K562 (cell line): Measurements from ENCODE around the gene NCCRP1. TPM values are rescaled to one million over a fixed set of nuclear protein-coding genes. Genes with fewer than 3 reads are reported as not detected.

Source experiments
- ATAC-seq: fragments of 200-7000 bp; cut with Tn5 transposase; 3 replicates; pipeline ENCODE4 v1.9.1; 2020; ENCODE audit warnings: moderate library complexity
- BruUV-seq: library from RNA; stranded (reverse); fragments of 400-500 nt; replicated peaks from 2 replicates; lab custom pipeline; 2021; lab: Mats Ljungman, UMichigan
- CTCF ChIA-PET: fragments of 300-600 bp; formaldehyde crosslinking; extraction: SDS; loops from one replicate; lab custom pipeline; 2021; ENCODE audit warnings: low intra/inter-chr PET ratio; lab: Yijun Ruan, JAX
- POLR2A ChIA-PET: fragments of 300-600, 350-650 bp; sonication (Branson Sonifier 250); formaldehyde crosslinking; extraction: SDS; loops from one replicate; lab custom pipeline; 2021; ENCODE audit warnings: antibody characterized with exemption, inconsistent platforms; lab: Yijun Ruan, JAX
- DNase-seq, 4 experiments: peaks; one replicate each; pipeline versions ENCODE4 v3.0.0 to v3.0.0-alpha.2; 2011 to 2018; ENCODE audit warnings: low spot score in 3 of 4, mixed read lengths in 3 of 4; ENCODE audit errors: extremely low read depth in 1 of 4
- FAIRE-seq: peaks from 2 replicates; lab custom pipeline; 2011; peaks lifted over from hg19 to GRCh38; lab: Jason Lieb, UNC
- H2AFZ ChIP-seq: 2 replicates; pipeline ENCODE4 v1.6.0; 2011; ENCODE audit warnings: low read depth, low read length, control low read depth, inconsistent platforms
- H3K27ac ChIP-seq: fragments of 200-600 bp; 3 replicates; pipeline ENCODE4 v1.8.0; 2011; ENCODE audit warnings: low read depth, mild to moderate bottlenecking, control low read depth, inconsistent platforms, low read length, moderate library complexity, mixed read lengths; ENCODE audit errors: extremely low read depth
- H3K27me3 ChIP-seq, 2 experiments: fragments of 300-600 bp in 1 of 2; 2 replicates in 1 of 2; 3 replicates in 1 of 2; pipeline versions ENCODE4 v1.6.0 to v1.8.0; 2011; ENCODE audit warnings: inconsistent platforms in 2 of 2, low read length in 2 of 2, mild to moderate bottlenecking in 1 of 2, mixed read lengths in 1 of 2, moderate library complexity in 1 of 2; ENCODE audit not compliant: control insufficient read depth in 2 of 2, insufficient read depth in 2 of 2
- H3K36me3 ChIP-seq: fragments of 300-600 bp; 3 replicates; pipeline ENCODE4 v1.8.0; 2011; ENCODE audit warnings: mild to moderate bottlenecking, low read length, inconsistent platforms; ENCODE audit not compliant: control insufficient read depth, insufficient read depth
- H3K4me1 ChIP-seq, 2 experiments: fragments of 200-600 bp in 1 of 2; replicated peaks in 1 of 2; 2 replicates in 1 of 2; 3 replicates in 1 of 2; pipeline versions ENCODE4 v1.5.1 to v1.8.0; 2011; ENCODE audit warnings: inconsistent platforms in 2 of 2, low read length in 2 of 2, mild to moderate bottlenecking in 1 of 2, mixed read lengths in 1 of 2, moderate library complexity in 1 of 2; ENCODE audit not compliant: control insufficient read depth in 2 of 2, insufficient read depth in 2 of 2
- H3K4me2 ChIP-seq: 2 replicates; pipeline ENCODE4 v1.6.1; 2011; ENCODE audit warnings: low read length, control low read depth, inconsistent platforms, mixed read lengths; ENCODE audit not compliant: insufficient read depth
- H3K4me3 ChIP-seq: fragments of 200-600 bp; sonication (generic), shearing (Covaris generic); 2 replicates; pipeline ENCODE4 v1.5.1; 2016; ENCODE audit warnings: control low read depth, inconsistent platforms
- H3K79me2 ChIP-seq: fragments of 200-600 bp; 3 replicates; pipeline ENCODE4 v1.8.0; 2011; ENCODE audit warnings: low read length, inconsistent platforms; ENCODE audit not compliant: control insufficient read depth, insufficient read depth
- H3K9ac ChIP-seq, 2 experiments: 2 replicates each; pipeline versions ENCODE4 v1.6.0 to v1.6.1; 2011; ENCODE audit warnings: low read depth in 2 of 2, low read length in 2 of 2, control low read depth in 1 of 2, inconsistent platforms in 1 of 2, mild to moderate bottlenecking in 1 of 2, mixed read lengths in 1 of 2; ENCODE audit not compliant: insufficient read depth in 1 of 2
- H3K9me1 ChIP-seq: one replicate; pipeline ENCODE4 v1.6.0; 2011; ENCODE audit warnings: inconsistent platforms, mild to moderate bottlenecking, low read length, moderate library complexity; ENCODE audit not compliant: control insufficient read depth, insufficient read depth
- H3K9me3 ChIP-seq: replicated peaks from 2 replicates; pipeline ENCODE4 v1.5.1; 2011; ENCODE audit warnings: low read depth, low read length, inconsistent platforms; ENCODE audit not compliant: control insufficient read depth, insufficient read depth
- H4K20me1 ChIP-seq: replicated peaks from 2 replicates; pipeline ENCODE4 v1.6.1; 2011; ENCODE audit warnings: low read length, inconsistent platforms, mixed read lengths; ENCODE audit not compliant: control insufficient read depth, insufficient read depth
- BCOR ChIP-seq: fragments of 450-650 bp; IDR thresholded peaks from 2 replicates; pipeline ENCODE4 v1.6.1; 2016
- HDAC2 ChIP-seq: fragments of 450-650 bp; IDR thresholded peaks from 2 replicates; pipeline ENCODE4 v1.6.1; 2016; ENCODE audit warnings: mild to moderate bottlenecking
- HDAC6 ChIP-seq: IDR thresholded peaks from 2 replicates; pipeline ENCODE4 v1.6.1; 2012; ENCODE audit warnings: low read depth, mild to moderate bottlenecking, control low read depth, inconsistent platforms, low read length, moderate library complexity
- KAT2B ChIP-seq: IDR thresholded peaks from one replicate; pipeline ENCODE4 v1.6.1; 2012; ENCODE audit warnings: low read depth, mild to moderate bottlenecking, control low read depth, inconsistent platforms, low read length, moderate library complexity
- KDM1A ChIP-seq, 2 experiments: fragments of 450-650 bp; IDR thresholded peaks; 2 replicates each; pipeline ENCODE4 v1.6.1; 2016; ENCODE audit warnings: mild to moderate bottlenecking in 2 of 2
- MITF ChIP-seq: IDR thresholded peaks from 2 replicates; pipeline ENCODE4 v1.6.1; 2014; ENCODE audit warnings: antibody characterized with exemption
- RBM25 ChIP-seq: fragments of 200-400 bp; formaldehyde crosslinking; IDR thresholded peaks from 2 replicates; pipeline ENCODE4 v1.6.1; 2018; ENCODE audit warnings: low read length, low read depth, moderate library complexity; ENCODE audit not compliant: severe bottlenecking
- SMAD2 ChIP-seq: fragments of 150-350 bp; IDR thresholded peaks from 2 replicates; pipeline ENCODE4 v1.6.1; 2014; ENCODE audit warnings: low read depth, mild to moderate bottlenecking, low read length
- ZFP36 ChIP-seq: fragments of 150-350 bp; IDR thresholded peaks from 2 replicates; pipeline ENCODE4 v1.6.1; 2018; ENCODE audit warnings: low read length, low read depth; ENCODE audit not compliant: partially characterized antibody
- ZNF184 ChIP-seq: sonication (generic); formaldehyde crosslinking; IDR thresholded peaks from 2 replicates; pipeline ENCODE4 v1.5.0; 2020; ENCODE audit warnings: missing genetic modification reagents
- WGBS: fragments of 100-300 bp; shearing (Covaris generic); methylation state at CpG from one replicate; pipeline ENCODE4 v1.1.6; 2016; ENCODE audit warnings: low coverage, mixed read lengths; ENCODE audit not compliant: insufficient coverage; ENCODE audit errors: missing lambda C conversion rate; 5-methylcytosine and 5-hydroxymethylcytosine counted together
- in situ Hi-C: fragments of 300-500 bp; cut with MboI; formaldehyde crosslinking; loops from 4 replicates; pipeline ENCODE4 v1.15.0; 2018; ENCODE audit warnings: inconsistent platforms, mixed read lengths
- intact Hi-C: fragments of 100-400 bp; cut with micrococcal nuclease; formaldehyde crosslinking; loops from 2 replicates; pipeline ENCODE4 v1.14.2; 2022
- polyA plus RNA-seq, 8 experiments: library from polyadenylated mRNA; depleted of rRNA in 4 of 8; stranded (reverse) in 5 of 8; unstranded in 3 of 8; fragments of >200 nt; fragmentation: Nextera tagmentation in 2 of 8; fragmentation: Illumina TruSeq in 1 of 8; extraction: Ambion mirVana in 2 of 8; extraction: Trizol in 1 of 8; gene quantifications; 2 replicates each; pipeline versions ENCODE4 v1.2.1 to v1.2.3, GENCODE V29; 2011 to 2014; ENCODE audit warnings: inconsistent platforms in 1 of 8, missing spikeins in 1 of 8
- total RNA-seq, 7 experiments: library from RNA; depleted of rRNA in 6 of 7; stranded (reverse); fragments of >200 nt in 6 of 7; fragmentation: Illumina TruSeq in 2 of 7; extraction: Trizol in 2 of 7; gene quantifications; 2 replicates each; pipeline versions ENCODE4 v1.2.1 to v1.2.3, GENCODE V29; 2011 to 2021; ENCODE audit warnings: low replicate concordance in 1 of 7
- TF ChIP-seq, protein P1 (sequence below), 2 experiments: fragments of 450-650 bp in 1 of 2; sonication (generic) in 1 of 2; formaldehyde crosslinking in 1 of 2; IDR thresholded peaks in 1 of 2; conservative IDR thresholded peaks in 1 of 2; 2 replicates each; pipeline versions ENCODE4 v1.6.1 to v1.8.1; 2016 to 2023; ENCODE audit warnings: mild to moderate bottlenecking in 2 of 2, moderate library complexity in 2 of 2, inconsistent platforms in 1 of 2, missing genetic modification reagents in 1 of 2

The NCCRP1 gene
- total and polyA plus RNA-seq, 9 of the 15 experiments (the other 6 are each of a cell fraction or from before 2014, with no cell fraction given) = 0.05 TPM; not detected in 8

DNA sequence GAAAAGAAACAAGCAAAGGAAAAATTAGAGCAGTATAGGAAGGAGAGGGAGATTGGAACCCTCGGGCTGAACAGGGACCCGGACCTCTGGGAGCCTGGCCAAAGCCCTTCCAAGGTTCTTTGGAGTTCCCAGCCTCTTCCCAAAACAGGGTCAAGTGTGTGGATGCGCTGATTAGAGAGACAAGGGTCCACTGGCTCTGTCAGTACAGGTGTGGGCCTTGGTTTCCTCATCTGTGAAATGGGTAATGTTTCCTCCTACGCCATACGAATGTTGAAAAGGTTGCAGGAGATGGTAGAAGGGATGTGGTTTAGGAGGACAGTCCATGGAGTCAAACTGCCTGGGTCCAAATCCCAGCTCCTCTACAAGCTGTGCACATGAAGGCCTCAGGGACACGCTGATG, 9.4 kb downstream of the NCCRP1 start:
- no peaks in the 10 kb centered on the region for H3K9me1 ChIP-seq
- H3K27me3 ChIP-seq = no peaks in the 10 kb centered on the region
- 75% methylated on average over 5 of the region's 6 CpGs for WGBS
- peaks cover 24 to 39% of the 10 kb centered on the region in 2 experiments for H3K4me1 ChIP-seq
- no peaks in the 10 kb centered on the region for H3K36me3 ChIP-seq
- intact Hi-C loops = loop anchor here (5.0 kb wide), 1 partner anchor 84 kb away; no protein-coding TSS in a partner anchor
- no peaks in the 10 kb centered on the region; the same call in 1 of the 2 replicates for H4K20me1 ChIP-seq
- H2AFZ ChIP-seq = no peak overlapping the region
- ChIA-PET POLR2A (interaction anchor here (0.5 to 1.3 kb wide), 3 partner anchors 11 to 105 kb away, joined by 3 to 5 read pairs (median 3); no protein-coding TSS in a partner anchor), CTCF (no interaction called here)
- FAIRE-seq = no peak
- no peak for DNase-seq
- H3K9me3 ChIP-seq = no peaks in the 10 kb centered on the region
- no peak overlapping the region for H3K9ac ChIP-seq
- no peak for TF ChIP-seq SMAD2
- TF ChIP-seq RBM25 = peak; percentile 67
- peak in 1 of 2 experiments; percentile 30; a peak in 2 of 4 replicates for TF ChIP-seq KDM1A (IDR thresholded peaks at IDR 0.05)
- peak; percentile 62 for TF ChIP-seq BCOR
- H3K79me2 ChIP-seq = no peaks in the 10 kb centered on the region
- H3K4me3 ChIP-seq = no peak overlapping the region
- H3K4me2 ChIP-seq = no peak overlapping the region
- no peak for ATAC-seq
- H3K27ac ChIP-seq = no peak overlapping the region
- in situ Hi-C loops = no loop called here
- no TSS peak for BruUV-seq

DNA sequence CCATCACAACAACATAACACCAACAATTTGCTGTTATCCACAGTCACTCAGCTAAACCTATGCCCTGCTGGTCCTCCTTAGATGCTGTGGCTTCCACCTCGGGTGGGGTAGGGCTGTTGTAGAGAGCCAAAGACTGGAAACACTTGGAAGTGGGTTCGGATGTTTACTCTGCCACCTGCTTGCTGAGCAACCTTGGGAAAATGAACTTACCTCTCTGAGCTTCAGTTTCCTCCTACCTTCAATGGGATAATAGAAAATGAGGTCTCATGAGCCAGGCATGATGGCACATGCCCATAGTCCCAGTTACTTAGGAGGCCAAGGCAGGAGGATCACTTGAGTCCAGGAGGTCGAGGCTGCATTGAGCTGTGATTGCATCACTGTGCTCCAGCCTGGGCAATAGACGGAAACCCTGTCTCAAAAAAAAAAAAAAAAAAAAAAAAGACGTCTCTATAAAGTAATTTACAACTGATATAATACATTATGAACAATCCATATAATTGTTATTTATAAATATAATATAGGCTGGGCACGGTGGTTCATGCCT, 10.6 kb downstream of the NCCRP1 start:
- POLR2A ChIA-PET = interaction anchor here (0.6 to 0.7 kb wide), 3 partner anchors 82 to 176 kb away, joined by 3 read pairs; partner anchors contain the start of gene PAK4
- Histone ChIP-seq H3K4me1 (peaks cover 19 to 30% of the 10 kb centered on the region in 2 experiments), H3K9ac (no peak overlapping the region), H3K79me2 (no peaks in the 10 kb centered on the region), H3K9me3 (no peaks in the 10 kb centered on the region), H3K9me1 (no peaks in the 10 kb centered on the region), H3K27me3 (no peaks in the 10 kb centered on the region), H3K4me2 (no peak overlapping the region), H3K36me3 (no peaks in the 10 kb centered on the region), H3K4me3 (no peak overlapping the region), H3K27ac (no peak overlapping the region), H4K20me1 (no peaks in the 10 kb centered on the region; the same call in 1 of the 2 replicates), H2AFZ (no peak overlapping the region)
- BruUV-seq = no TSS peak
- DNase-seq = no peak
- CTCF ChIA-PET = interaction anchor here (0.7 kb wide), 1 partner anchor 243 kb away, joined by 4 read pairs; no protein-coding TSS in a partner anchor
- no peak for FAIRE-seq
- intact Hi-C loops = loop anchor here (5.0 kb wide), 1 partner anchor 85 kb away; no protein-coding TSS in a partner anchor
- in situ Hi-C loops = no loop called here
- ATAC-seq = no peak
- 35% methylated on average over 6 of the region's 6 CpGs for WGBS
- TF ChIP-seq, protein P1, sequence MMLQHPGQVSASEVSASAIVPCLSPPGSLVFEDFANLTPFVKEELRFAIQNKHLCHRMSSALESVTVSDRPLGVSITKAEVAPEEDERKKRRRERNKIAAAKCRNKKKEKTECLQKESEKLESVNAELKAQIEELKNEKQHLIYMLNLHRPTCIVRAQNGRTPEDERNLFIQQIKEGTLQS (IDR thresholded peaks at IDR 0.05) = 0 out of 2 replicates have a peak, but pooled peaks have one; percentile 41
- TF ChIP-seq, protein P1 (CRISPR knock-in tag; conservative IDR thresholded peaks at IDR 0.05) = no peak
- TF ChIP-seq RBM25 (peak; percentile 54), ZFP36 (peak; percentile 56), ZNF184 (CRISPR knock-in tag) (no peak), HDAC2 (0 out of 2 replicates have a peak, but pooled peaks have one; percentile 50), KDM1A (IDR thresholded peaks at IDR 0.05) (peak in 1 of 2 experiments; percentile 74; a peak in 2 of 4 replicates), KAT2B (no peak), HDAC6 (no peak), MITF (no peak)
